Esophagus squamous epithelium (tissue), 4 donors: ENCODE measurements around the gene LILRA2.

ENCODE experiments used
- POLR2A ChIP-seq, 4 donors: fragments of 450-650 bp; IDR thresholded peaks; one replicate each; pipeline ENCODE4 v1.6.1; 2017; ENCODE audit warnings: antibody characterized with exemption in 4 of 4, mild to moderate bottlenecking in 4 of 4, moderate library complexity in 3 of 4
- TF ChIP-seq, protein P1 (sequence below), 6 experiments: fragments of 450-650 bp in 4 of 6; fragments of 200-600 bp in 2 of 6; sonication (generic) in 2 of 6; IDR thresholded peaks; one replicate each; pipeline ENCODE4 v1.5.1; 2016 to 2019; ENCODE audit warnings: antibody characterized with exemption in 6 of 6, mild to moderate bottlenecking in 4 of 6, moderate library complexity in 4 of 6

GRCh38 chr19:54608205-54608604, 34.6 kb downstream of the LILRA2 start:
- TF ChIP-seq POLR2A (IDR thresholded peaks at IDR 0.05): no peak
- TF ChIP-seq, protein P1, sequence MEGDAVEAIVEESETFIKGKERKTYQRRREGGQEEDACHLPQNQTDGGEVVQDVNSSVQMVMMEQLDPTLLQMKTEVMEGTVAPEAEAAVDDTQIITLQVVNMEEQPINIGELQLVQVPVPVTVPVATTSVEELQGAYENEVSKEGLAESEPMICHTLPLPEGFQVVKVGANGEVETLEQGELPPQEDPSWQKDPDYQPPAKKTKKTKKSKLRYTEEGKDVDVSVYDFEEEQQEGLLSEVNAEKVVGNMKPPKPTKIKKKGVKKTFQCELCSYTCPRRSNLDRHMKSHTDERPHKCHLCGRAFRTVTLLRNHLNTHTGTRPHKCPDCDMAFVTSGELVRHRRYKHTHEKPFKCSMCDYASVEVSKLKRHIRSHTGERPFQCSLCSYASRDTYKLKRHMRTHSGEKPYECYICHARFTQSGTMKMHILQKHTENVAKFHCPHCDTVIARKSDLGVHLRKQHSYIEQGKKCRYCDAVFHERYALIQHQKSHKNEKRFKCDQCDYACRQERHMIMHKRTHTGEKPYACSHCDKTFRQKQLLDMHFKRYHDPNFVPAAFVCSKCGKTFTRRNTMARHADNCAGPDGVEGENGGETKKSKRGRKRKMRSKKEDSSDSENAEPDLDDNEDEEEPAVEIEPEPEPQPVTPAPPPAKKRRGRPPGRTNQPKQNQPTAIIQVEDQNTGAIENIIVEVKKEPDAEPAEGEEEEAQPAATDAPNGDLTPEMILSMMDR (IDR thresholded peaks at IDR 0.05): no peak
